Cardiac fibroblast (primary cell): ENCODE results near the gene RAB40B.
A peak's percentile ranks its signal among the peaks of the same experiment; 100 is the strongest.

Source experiments
- DNase-seq, 2 donors: peaks; one replicate each; pipeline versions ENCODE4 v3.0.0 to v3.0.0-alpha.2; 2010; ENCODE audit warnings: low read depth in 2 of 2
- H3K4me3 ChIP-seq, 2 donors: replicated peaks in 1 of 2; 1 replicate in 1 of 2; 2 replicates in 1 of 2; pipeline ENCODE4 v1.5.1; 2011; ENCODE audit warnings: low read depth in 2 of 2, low read length in 2 of 2, mild to moderate bottlenecking in 2 of 2, moderate library complexity in 1 of 2
- TF ChIP-seq, protein P1 (sequence below): IDR thresholded peaks from one replicate; pipeline ENCODE4 v1.5.1; 2011; ENCODE audit warnings: low read depth, mild to moderate bottlenecking, low read length, inconsistent platforms

Gene RAB40B

GRCh38 chr17:82722341-82723013, 24.0 kb upstream of the RAB40B start:
- no peak for DNase-seq
- TF ChIP-seq, protein P1, sequence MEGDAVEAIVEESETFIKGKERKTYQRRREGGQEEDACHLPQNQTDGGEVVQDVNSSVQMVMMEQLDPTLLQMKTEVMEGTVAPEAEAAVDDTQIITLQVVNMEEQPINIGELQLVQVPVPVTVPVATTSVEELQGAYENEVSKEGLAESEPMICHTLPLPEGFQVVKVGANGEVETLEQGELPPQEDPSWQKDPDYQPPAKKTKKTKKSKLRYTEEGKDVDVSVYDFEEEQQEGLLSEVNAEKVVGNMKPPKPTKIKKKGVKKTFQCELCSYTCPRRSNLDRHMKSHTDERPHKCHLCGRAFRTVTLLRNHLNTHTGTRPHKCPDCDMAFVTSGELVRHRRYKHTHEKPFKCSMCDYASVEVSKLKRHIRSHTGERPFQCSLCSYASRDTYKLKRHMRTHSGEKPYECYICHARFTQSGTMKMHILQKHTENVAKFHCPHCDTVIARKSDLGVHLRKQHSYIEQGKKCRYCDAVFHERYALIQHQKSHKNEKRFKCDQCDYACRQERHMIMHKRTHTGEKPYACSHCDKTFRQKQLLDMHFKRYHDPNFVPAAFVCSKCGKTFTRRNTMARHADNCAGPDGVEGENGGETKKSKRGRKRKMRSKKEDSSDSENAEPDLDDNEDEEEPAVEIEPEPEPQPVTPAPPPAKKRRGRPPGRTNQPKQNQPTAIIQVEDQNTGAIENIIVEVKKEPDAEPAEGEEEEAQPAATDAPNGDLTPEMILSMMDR: no peak

GRCh38 chr17:82720204-82720603, 21.7 kb upstream of the RAB40B start:
- H3K4me3 ChIP-seq: no peak overlapping the region
- no peak for DNase-seq
- TF ChIP-seq, protein P1: no peak

More at GRCh38 chr17:82722341-82723013, 24.0 kb upstream of the RAB40B start:
- H3K4me3 ChIP-seq: no peak overlapping the region

GRCh38 chr17:82718986-82719685, 20.6 kb upstream of the RAB40B start:
- H3K4me3 ChIP-seq: no peak overlapping the region
- TF ChIP-seq, protein P1: no peak
- no peak for DNase-seq

DNA sequence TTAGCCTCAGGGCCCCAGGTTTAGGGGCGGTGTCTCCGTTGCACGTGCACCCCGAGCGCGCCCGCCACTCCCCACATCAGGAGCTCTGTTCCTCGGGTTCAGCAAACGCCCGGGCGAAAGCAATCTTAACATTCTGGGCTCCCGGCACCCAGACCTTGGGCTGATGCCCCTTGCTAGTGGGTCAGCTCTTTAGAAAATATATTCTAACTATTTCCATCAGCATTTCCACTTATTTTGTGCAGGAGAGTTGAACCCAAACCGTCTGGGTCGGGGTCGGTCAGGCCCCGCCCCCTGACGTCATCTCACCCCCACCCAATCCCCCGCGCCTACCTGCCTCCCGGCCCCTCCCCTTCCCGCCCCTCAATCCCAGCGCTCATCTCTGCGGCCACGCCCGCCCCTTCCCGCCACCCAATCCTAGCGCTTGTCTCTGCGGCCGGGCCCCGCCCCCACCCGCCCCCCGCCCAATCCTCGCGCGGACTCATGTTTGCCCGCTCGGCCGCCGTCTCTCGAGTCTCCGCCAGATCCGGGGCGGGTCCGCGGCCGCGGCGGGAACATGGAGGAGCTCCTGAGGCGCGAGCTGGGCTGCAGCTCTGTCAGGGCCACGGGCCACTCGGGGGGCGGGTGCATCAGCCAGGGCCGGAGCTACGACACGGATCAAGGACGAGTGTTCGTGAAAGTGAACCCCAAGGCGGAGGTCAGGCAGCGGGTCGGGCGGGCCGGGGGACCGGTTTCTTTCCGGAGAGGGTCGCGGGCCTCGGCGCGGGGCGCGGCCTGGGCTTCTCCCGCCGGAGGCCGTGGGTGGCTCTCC, 17.9 kb upstream of the RAB40B start, which contains the start of gene FN3KRP:
FN3KRP (plus strand) TSS at position 504 of the 808 bp plus-strand sequence; CDS start at position 554, 50 bp downstream.
- H3K4me3 ChIP-seq: peak within 1 kb of the TSS; percentile 79
- TF ChIP-seq, protein P1: no peak
- peak; percentile 89 to 96 for DNase-seq

- no peak for DNase-seq
- TF ChIP-seq, protein P1: no peak
- no peak overlapping the region for H3K4me3 ChIP-seq
These were observed 14.7 kb upstream of the RAB40B start for GRCh38 chr17:82713071-82713723.

DNA sequence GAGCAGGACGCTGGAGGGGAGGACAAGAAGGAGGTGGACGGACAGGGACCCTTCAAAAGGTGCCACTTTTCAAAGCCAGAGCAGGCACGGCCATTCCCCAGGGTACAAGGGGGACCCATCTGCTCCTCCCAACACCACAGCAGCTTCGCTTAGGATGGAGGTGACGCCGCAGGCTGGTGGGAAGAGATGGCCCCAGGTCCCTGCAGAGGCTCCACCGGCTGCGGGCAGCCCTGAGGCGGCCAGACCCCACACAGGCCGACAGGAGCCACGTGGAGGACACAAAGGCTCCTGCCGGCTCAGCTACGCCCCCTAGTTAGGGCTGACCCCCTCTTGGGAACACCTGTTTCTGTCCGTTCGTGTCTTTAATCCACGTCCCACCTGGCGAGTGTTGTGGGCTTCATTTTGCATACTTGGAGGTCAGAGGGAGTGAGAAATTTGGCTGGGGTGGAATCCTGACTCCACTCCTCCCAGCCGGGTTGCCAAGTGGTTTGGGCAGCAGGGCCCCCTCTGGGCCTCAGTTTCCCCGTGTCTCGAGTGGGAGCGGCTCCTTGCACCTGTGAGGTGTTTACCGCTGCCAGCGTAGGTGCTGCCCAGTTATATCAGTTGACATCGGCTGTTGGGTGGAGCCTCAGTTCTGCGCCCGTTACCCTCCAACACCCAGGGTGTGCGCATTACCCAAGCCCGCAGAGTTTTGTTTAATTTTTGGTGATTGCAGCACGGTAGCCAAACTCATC, 12.2 kb upstream of the RAB40B start:
- no peak overlapping the region for H3K4me3 ChIP-seq
- no peak for DNase-seq
- TF ChIP-seq, protein P1: no peak
